Hair follicle dermal papilla cell (primary cell): ENCODE measurements around the gene USP17L13. TPM values are rescaled to one million over a fixed set of nuclear protein-coding genes. Genes with fewer than 3 reads are reported as not detected.

ENCODE experiments used
- total RNA-seq: library from RNA; depleted of rRNA; stranded (reverse); fragments of >200 nt; gene quantifications from 2 replicates; pipeline ENCODE4 v1.2.3, GENCODE V29; 2012

Gene USP17L13
- not detected in 2 replicates for total RNA-seq

GRCh38 chr4:9224596-9224995 lies at the start of gene USP17L13:
USP17L13 (plus strand) TSS chr4:9224896; CDS start chr4:9224896, 0 bp downstream.

GRCh38 chr4:9210357-9210756 lies 14.3 kb upstream of the USP17L13 start, which contains the start of gene USP17L10:
USP17L10 (plus strand) TSS chr4:9210657; CDS start chr4:9210657, 0 bp downstream.

GRCh38 chr4:9215105-9215504 lies 9.6 kb upstream of the USP17L13 start, which contains the start of gene USP17L11:
USP17L11 (plus strand) TSS chr4:9215405; CDS start chr4:9215405, 0 bp downstream.

GRCh38 chr4:9219852-9220251 lies 4.8 kb upstream of the USP17L13 start, which contains the start of gene USP17L12:
USP17L12 (plus strand) TSS chr4:9220152; CDS start chr4:9220152, 0 bp downstream.

GRCh38 chr4:9234085-9234484 lies 9.4 kb downstream of the USP17L13 start, which contains the start of gene USP17L15:
USP17L15 (plus strand) TSS chr4:9234385; CDS start chr4:9234385, 0 bp downstream.

GRCh38 chr4:9243579-9243978 lies 18.9 kb downstream of the USP17L13 start, which contains the start of gene USP17L17:
USP17L17 (plus strand) TSS chr4:9243879; CDS start chr4:9243879, 0 bp downstream.

GRCh38 chr4:9247953-9248680 lies 23.4 kb downstream of the USP17L13 start, which contains the start of gene USP17L18:
USP17L18 (plus strand) TSS chr4:9248630; CDS start chr4:9248630, 0 bp downstream.

GRCh38 chr4:9253078-9253477 lies 28.4 kb downstream of the USP17L13 start, which contains the start of gene USP17L19:
USP17L19 (plus strand) TSS chr4:9253378; CDS start chr4:9253378, 0 bp downstream.

GRCh38 chr4:9257824-9258223 lies 33.1 kb downstream of the USP17L13 start, which contains the start of gene USP17L20:
USP17L20 (plus strand) TSS chr4:9258124; CDS start chr4:9258124, 0 bp downstream.

GRCh38 chr4:9262572-9262971 lies 37.9 kb downstream of the USP17L13 start, which contains the start of gene USP17L21:
USP17L21 (plus strand) TSS chr4:9262872; CDS start chr4:9262872, 0 bp downstream.

GRCh38 chr4:9267319-9267718 lies 42.6 kb downstream of the USP17L13 start, which contains the start of gene USP17L22:
USP17L22 (plus strand) TSS chr4:9267619; CDS start chr4:9267619, 0 bp downstream.

Other genes starting within 250 kb of the USP17L13 start
- gene FAM90A26, start 54.5 kb upstream of the USP17L13 start, total RNA-seq: not detected in 2 replicates
- not detected in 2 replicates for gene USP17L10, start 14.2 kb upstream of the USP17L13 start, total RNA-seq
- gene USP17L11, start 9.5 kb upstream of the USP17L13 start, total RNA-seq: not detected in 2 replicates
- gene USP17L12, start 4.7 kb upstream of the USP17L13 start, total RNA-seq: not detected in 2 replicates
- not detected in 2 replicates for gene USP17L15, start 9.5 kb downstream of the USP17L13 start, total RNA-seq
- not detected in 2 replicates for gene USP17L17, start 19.0 kb downstream of the USP17L13 start, total RNA-seq
- not detected in 2 replicates for gene USP17L18, start 23.7 kb downstream of the USP17L13 start, total RNA-seq
- gene USP17L19, start 28.5 kb downstream of the USP17L13 start, total RNA-seq: not detected in 2 replicates
- not detected in 2 replicates for gene USP17L20, start 33.2 kb downstream of the USP17L13 start, total RNA-seq
- gene USP17L21, start 38.0 kb downstream of the USP17L13 start, total RNA-seq: not detected in 2 replicates
- not detected in 2 replicates for gene USP17L22, start 42.7 kb downstream of the USP17L13 start, total RNA-seq
- gene USP17L24, start 100.3 kb downstream of the USP17L13 start, total RNA-seq: not detected in 2 replicates
- gene USP17L25, start 105.0 kb downstream of the USP17L13 start, total RNA-seq: not detected in 2 replicates
- gene USP17L26, start 109.8 kb downstream of the USP17L13 start, total RNA-seq: not detected in 2 replicates
- gene USP17L5, start 114.5 kb downstream of the USP17L13 start, total RNA-seq: not detected in 2 replicates
- not detected in 2 replicates for gene USP17L27, start 119.3 kb downstream of the USP17L13 start, total RNA-seq
- gene USP17L28, start 124.0 kb downstream of the USP17L13 start, total RNA-seq: not detected in 2 replicates
- gene USP17L29, start 128.7 kb downstream of the USP17L13 start, total RNA-seq: not detected in 2 replicates
- gene USP17L30, start 138.2 kb downstream of the USP17L13 start, total RNA-seq: not detected in 2 replicates
- gene DEFB131A, start 219.5 kb downstream of the USP17L13 start, total RNA-seq: not detected in 2 replicates